ENCODE measurements around the gene GRK1.

The GRK1 gene

GRCh38 chr13:113628291-113629270 is 38.4 kb upstream of the GRK1 start:
- TF ChIP-seq, protein P1, sequence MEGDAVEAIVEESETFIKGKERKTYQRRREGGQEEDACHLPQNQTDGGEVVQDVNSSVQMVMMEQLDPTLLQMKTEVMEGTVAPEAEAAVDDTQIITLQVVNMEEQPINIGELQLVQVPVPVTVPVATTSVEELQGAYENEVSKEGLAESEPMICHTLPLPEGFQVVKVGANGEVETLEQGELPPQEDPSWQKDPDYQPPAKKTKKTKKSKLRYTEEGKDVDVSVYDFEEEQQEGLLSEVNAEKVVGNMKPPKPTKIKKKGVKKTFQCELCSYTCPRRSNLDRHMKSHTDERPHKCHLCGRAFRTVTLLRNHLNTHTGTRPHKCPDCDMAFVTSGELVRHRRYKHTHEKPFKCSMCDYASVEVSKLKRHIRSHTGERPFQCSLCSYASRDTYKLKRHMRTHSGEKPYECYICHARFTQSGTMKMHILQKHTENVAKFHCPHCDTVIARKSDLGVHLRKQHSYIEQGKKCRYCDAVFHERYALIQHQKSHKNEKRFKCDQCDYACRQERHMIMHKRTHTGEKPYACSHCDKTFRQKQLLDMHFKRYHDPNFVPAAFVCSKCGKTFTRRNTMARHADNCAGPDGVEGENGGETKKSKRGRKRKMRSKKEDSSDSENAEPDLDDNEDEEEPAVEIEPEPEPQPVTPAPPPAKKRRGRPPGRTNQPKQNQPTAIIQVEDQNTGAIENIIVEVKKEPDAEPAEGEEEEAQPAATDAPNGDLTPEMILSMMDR (IDR thresholded peaks at IDR 0.05; ENCODE audit: extremely low read depth, insufficient read depth, missing control alignments): no peak
- no peak for DNase-seq (ENCODE audit: low spot score)
- in situ Hi-C loops (cut with MboI; ENCODE audit: low pct_unique_long_range_greater_than_20kb, low sequenced_read_pairs, unreplicated experiment): no loop called here

GRCh38 chr13:113629866-113630265 is 37.2 kb upstream of the GRK1 start:
- in situ Hi-C loops (cut with MboI; ENCODE audit: low pct_unique_long_range_greater_than_20kb, low sequenced_read_pairs, unreplicated experiment): no loop called here
- DNase-seq (ENCODE audit: low spot score): no peak
- TF ChIP-seq, protein P1 (IDR thresholded peaks at IDR 0.05; ENCODE audit: extremely low read depth, insufficient read depth, missing control alignments): no peak

GRCh38 chr13:113630296-113630695 is 36.7 kb upstream of the GRK1 start:
- no peak for DNase-seq (ENCODE audit: low spot score)
- in situ Hi-C loops (cut with MboI; ENCODE audit: low pct_unique_long_range_greater_than_20kb, low sequenced_read_pairs, unreplicated experiment): no loop called here
- TF ChIP-seq, protein P1 (IDR thresholded peaks at IDR 0.05; ENCODE audit: extremely low read depth, insufficient read depth, missing control alignments): no peak

DNA sequence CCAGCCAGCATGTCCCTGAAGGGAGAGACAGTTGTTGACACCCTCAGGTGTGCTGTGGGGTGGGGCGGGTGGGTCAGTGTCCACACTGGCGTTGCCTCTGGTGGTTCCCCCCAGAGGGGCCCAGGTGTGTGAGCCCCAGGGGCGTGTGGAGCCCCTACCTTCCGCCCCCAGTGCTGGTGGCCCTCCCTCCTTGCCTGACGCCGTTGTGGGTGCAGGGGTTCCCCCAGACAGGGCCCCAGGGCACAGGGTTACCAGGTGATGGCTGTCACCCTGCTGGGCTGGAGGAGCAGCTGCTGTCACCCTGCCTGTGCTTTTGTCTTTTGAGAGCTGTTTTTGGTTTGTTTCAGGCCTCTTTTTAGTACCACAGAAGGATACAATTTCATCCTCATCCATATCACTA is 36.2 kb upstream of the GRK1 start:
- in situ Hi-C loops (cut with MboI; ENCODE audit: low pct_unique_long_range_greater_than_20kb, low sequenced_read_pairs, unreplicated experiment): no loop called here
- TF ChIP-seq, protein P1 (IDR thresholded peaks at IDR 0.05; ENCODE audit: extremely low read depth, insufficient read depth, missing control alignments): no peak
- DNase-seq (ENCODE audit: low spot score): no peak

DNA sequence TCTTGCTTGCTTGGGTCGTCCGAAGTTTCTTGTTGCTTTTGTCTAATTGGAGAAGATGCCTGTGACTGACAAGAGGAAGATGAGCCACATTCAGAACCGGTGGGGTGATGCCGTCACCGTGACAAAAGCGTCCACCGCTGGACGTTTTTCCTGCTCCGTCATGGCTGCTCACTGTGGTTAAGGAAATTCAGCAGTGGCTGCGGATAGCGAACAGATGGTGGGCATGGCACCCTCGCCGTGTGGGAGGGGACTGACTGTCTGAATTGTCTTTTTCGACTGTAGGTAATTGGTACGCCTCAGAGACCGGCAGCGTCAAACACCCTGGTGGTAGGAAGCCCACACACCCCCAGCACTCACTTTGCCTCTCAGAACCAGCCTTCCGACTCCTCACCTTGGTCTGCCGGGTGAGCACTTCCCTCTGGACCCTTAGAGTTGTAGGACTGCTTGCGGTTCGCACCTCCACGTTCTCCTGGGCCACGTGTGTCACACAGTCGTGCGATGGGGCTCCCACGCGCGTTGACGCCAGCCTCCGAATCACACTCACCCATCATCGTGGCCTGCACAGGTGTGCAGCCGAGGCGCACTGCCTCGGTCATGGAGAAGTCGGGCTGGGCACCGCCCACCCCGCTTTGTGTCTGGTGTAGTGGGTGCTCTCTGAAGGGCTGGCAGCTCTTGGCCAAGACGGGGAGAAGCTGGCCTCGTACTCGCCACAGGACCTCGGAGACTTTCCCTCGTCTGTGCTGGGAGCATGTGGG is 35.5 kb upstream of the GRK1 start:
- TF ChIP-seq, protein P1 (IDR thresholded peaks at IDR 0.05; ENCODE audit: extremely low read depth, insufficient read depth, missing control alignments): no peak
- no peak for DNase-seq (ENCODE audit: low spot score)
- in situ Hi-C loops (cut with MboI; ENCODE audit: low pct_unique_long_range_greater_than_20kb, low sequenced_read_pairs, unreplicated experiment): no loop called here

- in situ Hi-C loops (cut with MboI; ENCODE audit: low pct_unique_long_range_greater_than_20kb, low sequenced_read_pairs, unreplicated experiment): no loop called here
- TF ChIP-seq, protein P1 (IDR thresholded peaks at IDR 0.05; ENCODE audit: extremely low read depth, insufficient read depth, missing control alignments): no peak
Observed at GRCh38 chr13:113632706-113633484, 34.1 kb upstream of the GRK1 start.

More at GRCh38 chr13:113632706-113633484, 34.1 kb upstream of the GRK1 start:
- DNase-seq (ENCODE audit: low spot score): no peak
